ENCODE results near the gene PUS3.

The PUS3 gene

DNA sequence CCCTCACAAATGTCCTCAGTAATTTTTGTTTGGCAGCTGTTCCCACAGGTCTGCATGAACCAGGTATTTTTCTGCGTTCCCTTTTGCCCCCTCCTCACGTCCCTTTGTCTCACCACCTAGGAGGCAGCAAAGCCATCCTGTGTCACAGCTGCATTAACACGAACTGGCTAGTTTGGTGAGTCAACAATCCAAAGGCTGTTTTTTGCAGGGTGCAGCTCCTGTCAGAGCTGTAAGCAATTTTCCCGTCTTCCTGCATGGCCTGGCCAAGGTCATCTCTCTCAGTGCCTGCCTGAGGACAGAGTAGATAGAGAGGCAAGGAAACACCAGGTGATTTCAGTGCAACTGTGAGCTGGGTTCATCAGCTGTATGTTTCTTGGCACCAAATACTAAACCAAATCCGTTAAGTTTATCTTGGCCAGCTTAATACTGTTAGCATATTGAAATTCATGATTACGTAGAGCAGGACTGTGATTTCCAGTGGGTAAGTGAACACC, 22.3 kb upstream of the PUS3 start:
- no peak overlapping the region for H3K4me3 ChIP-seq (replicated peaks; ENCODE audit: low read depth, low read length)
- no peak for DNase-seq (ENCODE audit: extremely low read depth, low read depth)
- TF ChIP-seq, protein P1, sequence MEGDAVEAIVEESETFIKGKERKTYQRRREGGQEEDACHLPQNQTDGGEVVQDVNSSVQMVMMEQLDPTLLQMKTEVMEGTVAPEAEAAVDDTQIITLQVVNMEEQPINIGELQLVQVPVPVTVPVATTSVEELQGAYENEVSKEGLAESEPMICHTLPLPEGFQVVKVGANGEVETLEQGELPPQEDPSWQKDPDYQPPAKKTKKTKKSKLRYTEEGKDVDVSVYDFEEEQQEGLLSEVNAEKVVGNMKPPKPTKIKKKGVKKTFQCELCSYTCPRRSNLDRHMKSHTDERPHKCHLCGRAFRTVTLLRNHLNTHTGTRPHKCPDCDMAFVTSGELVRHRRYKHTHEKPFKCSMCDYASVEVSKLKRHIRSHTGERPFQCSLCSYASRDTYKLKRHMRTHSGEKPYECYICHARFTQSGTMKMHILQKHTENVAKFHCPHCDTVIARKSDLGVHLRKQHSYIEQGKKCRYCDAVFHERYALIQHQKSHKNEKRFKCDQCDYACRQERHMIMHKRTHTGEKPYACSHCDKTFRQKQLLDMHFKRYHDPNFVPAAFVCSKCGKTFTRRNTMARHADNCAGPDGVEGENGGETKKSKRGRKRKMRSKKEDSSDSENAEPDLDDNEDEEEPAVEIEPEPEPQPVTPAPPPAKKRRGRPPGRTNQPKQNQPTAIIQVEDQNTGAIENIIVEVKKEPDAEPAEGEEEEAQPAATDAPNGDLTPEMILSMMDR (IDR thresholded peaks at IDR 0.05; ENCODE audit: low read depth, low read length, missing control alignments), result no peak

DNA sequence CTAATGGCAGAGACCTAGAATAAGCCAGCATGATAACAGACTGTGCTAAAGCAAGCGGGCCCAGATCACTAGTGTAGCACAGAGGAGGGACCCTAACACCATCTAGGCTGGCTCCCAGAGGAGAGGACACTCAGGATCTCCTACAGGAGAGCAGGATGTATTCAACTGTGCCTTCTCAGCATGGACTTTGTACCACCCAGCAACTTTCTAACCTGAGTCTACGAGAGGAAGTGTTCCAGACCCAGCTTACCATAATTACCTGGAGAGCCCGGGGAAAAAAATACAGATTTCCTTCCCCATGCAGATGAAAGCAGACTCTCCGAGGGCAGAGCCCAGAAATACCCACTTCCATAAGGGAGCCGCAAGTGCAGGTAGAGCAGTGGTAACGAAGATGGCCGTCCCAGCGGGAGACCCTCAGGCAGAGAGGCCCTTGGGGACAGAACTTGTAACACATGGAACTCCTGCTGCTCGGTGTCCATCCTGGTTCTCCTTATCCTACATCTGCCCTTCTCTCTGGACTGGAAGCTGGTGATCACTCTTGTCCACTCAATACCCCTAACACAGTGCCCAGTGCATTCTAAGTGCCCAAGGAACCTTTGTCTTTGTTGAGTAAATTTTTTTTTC, 21.5 kb upstream of the PUS3 start:
- H3K4me3 ChIP-seq (replicated peaks; ENCODE audit: low read depth, low read length), result no peak overlapping the region
- DNase-seq (ENCODE audit: extremely low read depth, low read depth), result no peak
- TF ChIP-seq, protein P1 (IDR thresholded peaks at IDR 0.05; ENCODE audit: low read depth, low read length, missing control alignments), result no peak

DNA sequence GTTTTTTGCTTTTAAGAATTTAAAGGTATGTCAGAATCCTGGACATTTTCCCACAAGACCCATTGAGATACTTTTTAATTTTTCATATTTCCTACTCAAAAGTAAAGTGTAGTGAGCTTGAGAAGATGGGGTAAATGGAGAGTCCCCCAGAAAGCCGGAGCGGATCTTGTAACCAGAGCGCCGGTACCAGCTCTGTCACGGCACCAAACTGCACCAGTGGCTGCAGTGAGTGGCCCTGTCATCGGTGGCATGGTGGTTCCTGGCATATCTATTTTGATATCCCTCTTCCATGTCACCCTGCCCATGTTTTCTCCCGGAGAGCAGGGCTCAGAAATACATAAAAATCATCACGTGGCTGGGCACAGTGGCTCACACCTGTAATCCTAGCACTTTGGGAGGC, 20.6 kb upstream of the PUS3 start:
- H3K4me3 ChIP-seq (replicated peaks; ENCODE audit: low read depth, low read length), result no peak overlapping the region
- DNase-seq (ENCODE audit: extremely low read depth, low read depth), result no peak
- TF ChIP-seq, protein P1 (IDR thresholded peaks at IDR 0.05; ENCODE audit: low read depth, low read length, missing control alignments), result no peak

DNA sequence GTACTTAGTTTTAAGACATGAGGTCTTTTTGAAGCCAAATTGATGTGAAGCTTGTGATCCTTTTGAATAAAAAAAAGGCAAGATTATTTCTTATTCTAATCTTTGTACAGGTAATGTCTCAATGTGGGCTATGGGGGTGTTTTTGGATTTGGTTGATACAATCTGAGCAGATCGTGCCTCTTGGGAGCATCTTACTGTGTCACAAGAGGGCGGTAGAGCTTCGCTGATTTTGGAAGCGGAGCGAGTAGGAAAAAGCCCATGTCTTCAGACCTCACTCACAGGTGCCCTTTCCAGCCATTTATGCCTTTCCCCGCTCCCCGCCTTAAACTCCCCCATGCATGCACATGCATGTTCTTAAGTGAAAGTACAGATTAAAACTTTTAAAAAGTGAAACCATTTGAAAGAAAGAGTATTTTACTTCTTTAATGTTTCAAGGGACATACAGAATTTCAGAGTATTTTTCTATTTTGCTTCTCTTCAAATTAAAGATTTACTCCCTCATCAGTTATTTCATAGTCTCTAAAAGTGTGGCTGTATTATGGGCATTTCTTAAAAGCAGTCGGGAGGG, 20.1 kb upstream of the PUS3 start:
- DNase-seq (ENCODE audit: extremely low read depth, low read depth), result peak; percentile 36
- TF ChIP-seq, protein P1 (IDR thresholded peaks at IDR 0.05; ENCODE audit: low read depth, low read length, missing control alignments), result peak; percentile 88

DNA sequence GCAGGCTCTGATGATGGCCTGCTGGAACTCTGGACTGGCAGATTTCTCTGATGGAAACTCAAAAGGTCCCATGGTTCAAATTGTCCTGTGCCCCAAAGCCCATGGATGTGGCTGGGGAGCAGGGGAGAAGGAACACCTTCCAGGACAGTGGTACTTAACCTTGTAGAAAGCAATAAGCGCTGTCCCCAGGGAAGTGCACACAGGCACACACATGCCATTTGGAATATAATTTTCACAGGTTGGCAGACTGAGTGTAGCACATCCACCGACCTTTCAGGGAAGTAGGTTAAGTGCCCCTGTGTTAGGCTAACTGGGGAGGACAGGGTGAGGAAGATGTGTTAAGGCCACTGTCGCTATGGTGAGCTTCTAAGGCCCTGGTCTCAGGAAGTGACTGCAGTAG, 19.1 kb upstream of the PUS3 start:
- DNase-seq (ENCODE audit: extremely low read depth, low read depth), result no peak
- no peak overlapping the region for H3K4me3 ChIP-seq (replicated peaks; ENCODE audit: low read depth, low read length)
- TF ChIP-seq, protein P1 (IDR thresholded peaks at IDR 0.05; ENCODE audit: low read depth, low read length, missing control alignments), result no peak

More for the DNA sequence above, 20.1 kb upstream of the PUS3 start:
- H3K4me3 ChIP-seq (replicated peaks; ENCODE audit: low read depth, low read length), result no peak overlapping the region

DNA sequence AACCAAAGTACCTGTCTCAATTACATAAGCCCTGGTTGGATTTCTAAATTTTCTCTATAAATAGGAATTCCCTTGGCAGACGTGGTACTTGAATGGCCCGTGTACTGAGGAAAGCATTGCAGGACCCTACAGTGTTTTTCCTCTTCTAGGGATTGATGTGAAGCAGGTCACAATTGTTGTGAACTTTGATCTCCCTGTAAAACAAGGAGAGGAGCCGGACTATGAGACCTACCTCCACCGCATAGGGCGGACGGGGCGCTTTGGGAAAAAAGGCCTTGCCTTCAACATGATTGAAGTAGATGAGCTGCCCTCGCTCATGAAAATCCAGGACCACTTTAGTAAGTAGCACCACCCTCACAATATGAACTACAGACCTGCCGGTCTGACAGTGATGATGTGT, 18.0 kb upstream of the PUS3 start:
- DNase-seq (ENCODE audit: extremely low read depth, low read depth), result no peak
- no peak overlapping the region for H3K4me3 ChIP-seq (replicated peaks; ENCODE audit: low read depth, low read length)
- TF ChIP-seq, protein P1 (IDR thresholded peaks at IDR 0.05; ENCODE audit: low read depth, low read length, missing control alignments), result no peak

Data from HFF-Myc (cell line).